GM18499 (cell line): ENCODE results near the gene IFIT1B.
A peak's percentile ranks its signal among the peaks of the same experiment; 100 is the strongest.
"Not testable (repeated sequence)": the region's sequence is repeated elsewhere in the genome, so short reads cannot be mapped to it uniquely, and the experiment has no call there.

Source experiments
- ATAC-seq: cut with Tn5 transposase; IDR thresholded peaks from one replicate; pipeline ENCODE4 v1.9.1; 2021; ENCODE audit warnings: moderate number of reproducible peaks; ENCODE audit not compliant: insufficient read depth, unreplicated experiment

Gene IFIT1B

DNA sequence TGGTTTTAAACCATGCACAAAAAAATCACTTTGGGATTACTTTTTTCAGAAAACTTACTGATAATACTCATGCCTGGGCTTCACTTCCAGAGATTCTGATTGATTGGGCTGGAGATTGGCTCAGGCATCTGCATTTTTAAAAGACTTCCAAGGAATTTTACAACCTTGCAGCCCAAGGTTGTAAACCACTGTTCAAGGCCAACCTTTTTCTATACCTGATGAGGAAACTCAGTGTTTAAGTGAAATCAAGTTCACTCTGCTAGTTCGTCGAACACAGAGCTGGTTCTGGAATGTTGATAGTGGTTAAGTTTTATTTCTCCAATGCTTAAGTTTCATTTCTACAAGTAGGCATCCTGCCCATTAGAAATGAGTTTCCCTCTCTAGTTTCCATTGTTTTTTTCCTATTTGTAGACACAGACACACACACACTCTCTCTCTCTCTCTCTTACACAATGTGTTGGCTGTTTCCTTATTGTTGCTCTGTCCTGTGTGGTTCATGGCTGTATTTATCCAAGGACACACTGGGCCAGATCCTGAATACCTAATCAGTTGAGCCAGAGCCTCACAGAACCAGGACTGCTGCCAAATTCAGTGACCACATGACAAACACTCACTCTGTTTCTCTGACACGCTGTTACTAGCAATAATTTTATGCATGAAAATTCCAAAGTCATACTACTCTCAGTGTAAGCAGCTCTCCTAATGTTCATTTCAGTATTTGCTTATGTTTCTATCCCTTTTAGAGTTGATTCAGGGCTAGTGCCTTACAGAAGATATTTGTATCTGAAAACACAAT is 3.7 kb upstream of the IFIT1B start:
- no peak for ATAC-seq

DNA sequence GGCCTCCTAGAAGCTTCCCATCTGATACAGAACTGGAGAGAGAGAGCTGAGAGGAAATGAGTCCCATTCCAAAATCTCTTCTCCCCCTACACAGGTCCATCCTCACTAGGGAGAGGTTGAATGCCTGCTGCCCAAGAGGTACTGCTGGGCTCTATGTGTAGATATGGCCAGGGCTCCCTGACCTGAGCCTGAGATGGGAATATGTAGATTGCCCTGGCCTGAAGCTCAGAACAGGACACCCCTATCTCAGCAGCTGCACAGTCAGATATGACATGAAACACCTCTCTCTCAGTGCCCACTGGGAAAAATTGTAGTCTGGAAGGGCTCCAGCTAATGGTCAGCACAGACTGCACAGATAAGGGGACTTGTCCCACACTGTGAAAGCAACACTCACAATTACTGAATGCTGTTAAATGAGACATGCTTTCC is 3.1 kb upstream of the IFIT1B start:
- ATAC-seq = no peak

DNA sequence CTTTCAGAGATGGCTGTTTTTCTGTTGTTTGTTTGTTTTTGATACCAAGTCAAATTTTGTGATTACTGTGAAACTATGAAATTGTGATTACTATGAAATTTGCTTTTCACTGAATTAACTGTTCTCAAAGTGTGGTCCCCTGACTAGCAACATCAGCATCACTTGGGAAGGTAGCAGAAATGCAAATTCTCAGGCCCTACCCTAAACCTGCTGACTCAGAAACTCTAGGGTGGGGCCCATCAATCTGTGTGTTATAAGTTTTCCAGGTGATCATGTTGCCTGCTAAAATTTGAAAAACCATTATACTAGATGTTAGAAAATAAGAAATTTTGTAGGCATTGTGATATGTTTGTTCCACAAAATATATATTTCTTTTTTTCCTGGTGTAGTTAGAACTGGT is 1.2 kb downstream of the IFIT1B start:
- ATAC-seq = no peak

DNA sequence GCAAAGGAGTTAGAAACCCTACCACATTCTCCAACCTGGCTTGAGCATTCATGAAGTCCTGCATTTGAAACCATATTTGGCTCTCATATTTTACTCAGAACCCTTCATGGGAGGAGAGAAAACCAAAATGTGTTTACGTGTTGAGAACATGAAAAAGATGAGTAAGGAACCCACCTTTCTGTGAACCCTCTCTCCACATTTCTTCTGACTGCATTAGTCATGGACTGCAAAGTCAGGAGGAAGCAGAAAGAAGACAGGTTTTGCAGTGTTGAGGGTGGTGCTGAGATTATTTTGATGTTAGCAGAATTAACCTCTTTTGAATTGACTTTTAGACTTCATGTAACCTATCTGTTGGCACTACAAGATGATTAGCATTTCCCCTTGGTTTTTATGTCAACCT is 4.9 kb downstream of the IFIT1B start:
- no peak for ATAC-seq

DNA sequence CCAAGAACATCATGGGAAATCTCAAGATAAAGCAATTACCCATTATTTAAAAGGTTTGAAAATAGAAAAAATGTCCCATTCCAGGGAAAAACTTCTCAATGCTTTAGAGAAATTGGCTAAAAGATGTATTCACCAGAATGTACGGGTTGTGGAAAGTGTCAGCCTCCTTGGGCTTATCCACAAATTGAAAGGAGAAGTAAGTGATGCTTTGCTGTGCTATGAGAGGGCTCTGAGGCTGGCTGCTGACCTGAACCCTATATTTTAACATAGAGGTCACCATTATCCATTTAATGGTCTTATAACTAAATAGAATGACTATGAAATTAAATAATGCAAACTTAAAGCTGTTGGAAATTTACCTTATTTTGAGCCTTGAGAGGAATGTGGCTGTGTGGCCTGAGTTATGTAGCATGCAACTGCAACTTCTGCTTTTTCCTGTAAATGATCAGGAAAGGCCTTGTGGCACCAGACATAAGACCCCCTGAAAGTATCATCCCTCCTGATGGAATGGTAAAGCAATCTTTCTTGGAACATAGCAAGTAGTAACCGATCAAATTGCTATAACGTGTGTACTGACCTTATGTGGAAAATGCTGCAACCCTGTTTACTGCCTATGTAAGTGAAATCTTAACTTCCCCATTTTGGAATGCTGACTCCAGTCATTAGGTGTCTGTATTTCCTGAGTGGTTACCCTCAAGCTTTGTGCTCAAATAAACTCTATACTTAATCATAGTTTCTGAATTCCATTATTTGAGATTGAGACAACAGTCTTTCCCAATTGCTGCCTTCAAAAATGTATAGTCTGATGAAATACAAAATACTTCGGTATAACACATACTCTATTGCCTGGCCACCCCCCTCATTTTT is 6.9 kb downstream of the IFIT1B start:
- no peak for ATAC-seq

DNA sequence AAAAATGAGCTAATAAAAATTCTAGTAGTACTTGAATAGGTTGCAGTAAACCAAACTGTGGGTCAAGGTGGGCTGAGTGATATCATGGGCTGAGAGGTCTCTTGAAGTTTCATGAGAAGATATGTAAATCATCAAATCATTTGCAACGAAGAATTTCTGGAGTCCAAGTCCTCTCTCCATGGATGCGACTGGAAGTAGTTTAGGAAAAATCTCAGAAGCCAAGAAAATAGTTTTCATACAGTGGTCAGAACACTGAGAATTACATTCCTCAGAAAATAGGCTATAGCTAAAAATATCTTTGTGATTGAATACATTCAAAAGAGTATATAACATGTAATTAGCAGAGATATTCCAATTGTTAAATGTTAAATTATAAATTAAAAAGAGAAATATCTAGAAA is 10.9 kb downstream of the IFIT1B start:
- no peak for ATAC-seq

DNA sequence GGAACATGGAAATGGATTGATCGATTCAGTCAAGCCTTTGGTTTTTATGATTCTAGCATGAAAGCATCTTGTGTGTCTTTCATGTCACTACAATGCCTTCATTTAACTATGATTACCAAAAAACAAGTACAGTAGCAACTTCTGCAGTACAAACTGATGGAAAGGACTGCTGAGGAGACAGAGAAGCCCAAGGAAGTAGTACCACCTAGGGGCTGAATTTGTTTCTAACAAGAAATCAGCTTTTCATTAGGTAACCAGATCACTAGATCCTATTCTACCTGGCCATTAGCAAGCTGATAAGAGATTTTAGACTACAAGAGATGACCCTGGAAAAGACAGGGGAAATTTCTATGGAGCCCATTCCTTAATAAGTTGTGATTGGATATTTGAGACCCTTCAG is 11.4 kb downstream of the IFIT1B start:
- ATAC-seq = no peak

DNA sequence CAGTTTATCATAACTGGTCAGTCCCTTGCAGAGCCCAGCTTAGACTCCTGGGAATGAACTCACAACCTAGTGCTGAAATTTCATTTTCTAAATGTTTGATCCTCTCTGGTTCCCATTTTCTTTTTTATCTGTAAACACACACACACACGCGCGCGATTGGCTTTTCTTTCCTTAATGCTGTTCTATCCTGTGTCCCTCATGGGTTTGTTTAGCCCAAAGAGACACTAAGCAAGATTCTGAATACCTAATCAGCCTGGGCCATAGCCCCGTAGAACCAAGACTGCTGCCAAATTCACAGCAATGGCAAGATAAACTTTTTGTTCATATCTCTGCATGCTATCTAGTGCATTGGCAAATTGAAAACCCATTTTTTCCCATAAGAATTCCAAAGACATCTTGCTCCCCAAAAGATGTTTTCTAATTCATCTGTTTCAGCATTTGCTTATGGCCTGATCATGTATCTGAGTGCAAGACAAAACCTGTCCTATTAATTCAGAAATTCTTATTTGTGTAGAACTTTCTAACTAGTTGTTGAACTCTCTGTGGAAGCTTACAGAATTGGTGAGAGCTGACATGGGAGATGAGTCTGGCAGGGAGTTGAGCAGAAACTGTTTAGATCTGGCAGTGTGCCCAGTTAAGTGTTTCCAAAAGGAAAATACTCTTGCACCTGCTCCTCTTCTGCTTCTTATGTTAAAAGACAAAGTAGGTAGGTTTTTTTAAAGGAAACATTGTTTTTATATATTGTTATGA is 12.8 kb downstream of the IFIT1B start:
- no peak for ATAC-seq

DNA sequence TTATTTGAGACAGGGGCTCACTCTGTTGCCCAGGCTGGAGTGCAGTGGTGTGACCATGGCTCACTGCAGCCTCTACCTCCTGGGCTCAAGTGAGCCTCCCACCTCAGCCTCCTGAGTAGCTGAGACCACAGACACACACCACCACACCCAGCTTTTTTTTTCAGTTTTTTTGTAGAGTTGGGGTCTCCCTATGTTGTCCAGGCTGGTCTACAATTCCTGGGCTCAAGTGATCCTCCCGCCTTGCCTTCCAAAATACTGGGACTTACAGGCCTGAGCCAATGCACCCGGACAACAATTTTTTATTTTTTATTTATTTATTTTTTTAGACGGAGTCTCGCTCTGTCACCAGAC is 13.3 kb downstream of the IFIT1B start:
- ATAC-seq = not testable (repeated sequence)

DNA sequence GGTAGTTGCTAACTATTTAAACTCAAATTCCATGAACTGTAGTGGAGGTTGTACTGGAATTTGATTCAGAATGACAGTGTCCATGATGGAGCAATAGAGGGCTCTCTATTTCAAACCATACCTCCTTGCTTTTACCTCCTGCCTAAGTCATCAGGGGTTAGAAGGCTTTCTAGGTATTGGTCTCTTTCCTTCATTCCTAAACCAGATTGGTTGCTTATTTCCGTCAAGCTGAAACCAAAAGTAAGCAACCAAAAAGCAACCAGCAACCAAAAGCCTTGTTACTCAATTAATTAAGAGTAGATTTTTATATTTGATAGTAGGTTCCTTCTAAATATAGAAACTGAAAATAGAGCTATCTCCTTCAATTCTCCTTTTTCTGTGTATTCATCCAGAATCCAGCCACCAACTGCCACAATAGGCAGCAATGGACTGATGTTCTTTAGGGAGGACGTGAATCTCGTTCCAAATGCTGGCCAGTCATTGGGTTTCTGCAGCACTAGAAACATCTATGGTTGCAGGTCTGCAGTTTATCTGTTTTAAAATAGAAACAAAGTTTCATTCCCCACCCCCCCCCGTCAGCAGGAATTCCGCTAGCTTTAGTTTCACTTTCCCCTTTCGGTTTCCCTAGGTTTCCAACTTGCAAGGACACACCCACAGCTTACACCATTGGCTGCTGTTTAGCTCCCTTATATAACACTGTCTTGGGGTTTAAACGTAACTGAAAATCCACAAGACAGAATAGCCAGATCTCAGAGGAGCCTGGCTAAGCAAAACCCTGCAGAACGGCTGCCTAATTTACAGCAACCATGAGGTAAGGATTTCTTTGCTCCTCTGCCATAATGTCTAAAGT is 14.3 kb downstream of the IFIT1B start, which contains the start of gene IFIT1:
Gene IFIT1 (plus strand): TSS at position 717 of the 850 bp plus-strand sequence. CDS start 90 bp downstream, at position 807.
- ATAC-seq = peak; percentile 52

DNA sequence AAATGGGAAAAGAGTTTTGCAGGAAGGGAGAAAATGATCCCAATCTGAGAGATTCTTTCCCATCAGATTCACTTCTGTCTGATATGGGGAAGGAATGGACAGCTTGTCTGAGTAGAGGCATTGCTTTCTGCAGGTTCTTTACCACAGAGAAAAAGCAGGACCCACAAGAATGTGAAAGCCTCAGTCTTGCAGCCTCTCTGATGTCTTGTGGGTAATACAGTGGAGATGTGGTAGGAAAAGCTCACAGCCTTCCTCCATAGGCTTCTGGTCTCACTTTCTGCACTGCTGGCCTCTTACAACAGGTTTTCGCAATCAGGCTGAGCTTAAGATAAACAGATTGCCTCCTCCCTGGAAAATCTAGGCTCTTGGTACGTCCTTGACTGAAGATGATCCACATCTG is 15.1 kb downstream of the IFIT1B start:
- ATAC-seq = no peak

DNA sequence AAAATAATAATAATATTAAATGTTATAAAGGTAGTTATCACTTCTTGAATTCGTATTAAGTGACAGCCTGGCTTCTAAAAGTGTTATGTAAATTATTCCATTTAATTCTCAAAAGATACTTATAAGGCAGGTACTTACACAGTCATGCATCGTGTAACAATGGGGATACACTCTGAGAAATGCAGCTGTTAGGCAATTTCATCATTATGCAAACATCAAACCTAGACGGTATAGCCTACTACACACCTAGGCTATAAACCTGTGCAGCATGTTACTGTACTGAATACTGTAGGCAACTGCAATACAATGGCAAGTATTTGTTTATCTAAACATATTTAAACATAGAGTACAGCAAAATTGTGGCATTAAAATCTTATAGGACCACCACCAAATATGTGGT is 16.0 kb downstream of the IFIT1B start:
- ATAC-seq = no peak

DNA sequence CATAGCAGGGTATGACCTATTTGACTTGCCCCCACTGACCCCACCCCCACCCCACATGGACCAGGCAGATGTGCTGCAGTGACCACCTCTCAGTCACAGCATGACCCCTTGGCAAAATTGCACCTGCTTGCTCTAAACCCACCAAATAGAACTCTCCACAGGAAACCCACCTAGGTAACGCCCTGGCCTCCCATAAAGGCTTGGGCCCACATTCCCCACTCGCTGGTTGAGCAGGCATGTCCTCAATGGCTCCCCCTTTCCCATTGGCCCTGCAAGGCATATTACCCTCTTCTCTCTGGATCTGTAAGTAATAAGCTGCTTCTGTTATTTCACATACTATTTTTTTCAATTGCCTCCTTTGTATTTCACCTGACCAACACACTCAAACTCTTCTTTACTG is 17.3 kb downstream of the IFIT1B start:
- ATAC-seq = no peak

DNA sequence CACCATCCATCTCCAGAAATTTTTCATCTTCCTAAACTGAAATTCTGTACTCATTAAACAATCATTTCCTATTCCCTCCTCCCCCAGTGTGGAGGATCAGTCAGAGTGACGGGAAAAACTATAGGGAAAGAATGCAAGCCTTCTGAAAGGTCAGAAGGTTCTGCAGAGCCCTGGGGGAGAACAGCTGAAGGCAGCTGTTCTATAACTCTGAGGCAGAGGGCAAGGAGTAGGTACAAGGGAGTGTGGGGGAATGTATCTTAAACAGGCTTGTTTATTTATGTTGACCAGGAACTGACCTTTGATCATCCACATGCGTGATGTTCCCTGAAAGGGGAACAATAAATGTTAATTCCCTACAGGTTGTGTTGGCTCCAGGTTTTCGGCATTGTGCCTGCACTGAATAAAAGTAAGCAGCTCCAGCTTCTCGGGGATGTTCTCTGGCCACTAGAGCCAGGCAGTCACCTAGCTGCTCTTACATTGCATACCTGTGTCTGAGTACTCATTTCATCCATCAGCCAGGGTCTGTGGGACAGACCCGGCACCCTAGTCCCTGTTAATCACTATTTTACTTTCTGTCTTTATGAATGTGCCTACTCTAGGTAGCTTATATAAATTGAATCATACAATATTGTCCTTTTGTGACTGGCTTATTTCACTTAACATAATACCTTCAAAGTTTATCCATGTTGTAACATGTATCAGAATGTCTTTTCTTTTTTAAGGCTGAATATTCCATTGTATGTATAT is 20.3 kb downstream of the IFIT1B start:
- no peak for ATAC-seq

DNA sequence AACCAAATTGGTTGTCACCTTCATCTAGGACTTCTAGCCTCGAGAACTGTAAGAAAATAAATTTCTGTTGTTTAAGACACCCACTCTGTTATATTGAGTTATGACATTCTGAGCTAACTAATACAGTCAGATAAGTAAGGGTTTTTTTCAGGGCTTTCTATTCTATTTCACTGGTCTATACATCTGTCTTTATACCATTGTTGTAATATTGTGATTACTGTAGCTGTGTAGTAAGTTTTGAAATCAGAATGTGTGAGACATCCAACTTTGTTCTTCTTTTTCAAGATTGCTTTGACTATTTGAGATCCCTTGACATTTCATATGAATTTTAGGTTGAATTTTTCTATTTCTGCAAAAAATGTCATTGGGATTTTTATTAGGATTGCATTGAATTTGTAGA is 22.1 kb downstream of the IFIT1B start:
- no peak for ATAC-seq

DNA sequence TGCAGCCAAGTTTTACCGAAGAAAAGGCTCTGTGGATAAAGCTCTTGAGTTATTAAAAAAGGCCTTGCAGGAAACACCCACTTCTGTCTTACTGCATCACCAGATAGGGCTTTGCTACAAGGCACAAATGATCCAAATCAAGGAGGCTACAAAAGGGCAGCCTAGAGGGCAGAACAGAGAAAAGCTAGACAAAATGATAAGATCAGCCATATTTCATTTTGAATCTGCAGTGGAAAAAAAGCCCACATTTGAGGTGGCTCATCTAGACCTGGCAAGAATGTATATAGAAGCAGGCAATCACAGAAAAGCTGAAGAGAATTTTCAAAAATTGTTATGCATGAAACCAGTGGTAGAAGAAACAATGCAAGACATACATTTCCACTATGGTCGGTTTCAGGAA is 25.2 kb downstream of the IFIT1B start:
- ATAC-seq = no peak

DNA sequence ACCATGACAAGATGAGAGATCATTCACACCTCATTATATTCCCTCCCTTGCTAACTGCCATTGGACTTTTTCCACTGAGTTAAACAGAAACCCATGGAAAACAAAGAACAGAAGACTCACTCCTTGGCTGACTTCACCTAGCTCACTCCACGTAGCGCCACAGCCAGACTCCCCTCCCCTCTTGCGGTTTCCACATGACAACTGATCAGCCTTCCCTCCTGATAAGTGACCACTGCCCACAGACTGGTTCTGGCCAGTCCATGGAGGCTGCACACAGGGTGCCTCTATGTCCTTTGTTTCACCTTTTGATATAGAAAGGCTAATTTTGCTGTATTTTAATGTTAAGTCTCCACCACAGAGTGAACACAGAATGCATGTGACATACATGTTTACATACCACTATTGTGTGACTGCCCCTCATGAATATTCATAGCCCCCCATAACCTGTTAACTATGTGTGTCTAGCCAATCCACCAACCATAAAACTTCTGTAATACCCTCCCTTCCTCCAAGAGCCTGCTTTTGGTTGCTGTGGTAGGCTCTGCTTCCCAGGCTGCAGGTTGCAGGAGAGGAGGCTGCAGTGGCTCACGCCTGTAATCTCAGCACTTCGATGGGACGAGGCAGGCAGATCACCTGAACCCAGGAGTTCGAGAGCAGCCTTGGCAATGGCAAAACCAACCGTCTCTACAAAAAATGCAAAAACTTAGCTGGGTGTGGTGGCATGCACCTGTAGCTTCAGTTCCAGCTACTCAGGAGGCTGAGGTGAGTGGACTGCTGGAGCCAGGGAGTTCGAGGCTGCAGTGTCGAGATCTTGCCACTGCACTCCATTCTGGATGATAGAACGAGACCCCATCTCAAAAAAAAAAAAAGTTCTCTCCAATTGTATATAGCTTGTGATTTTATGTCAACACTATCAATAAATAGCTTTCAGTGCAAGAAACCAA is 26.5 kb downstream of the IFIT1B start:
- no peak for ATAC-seq

DNA sequence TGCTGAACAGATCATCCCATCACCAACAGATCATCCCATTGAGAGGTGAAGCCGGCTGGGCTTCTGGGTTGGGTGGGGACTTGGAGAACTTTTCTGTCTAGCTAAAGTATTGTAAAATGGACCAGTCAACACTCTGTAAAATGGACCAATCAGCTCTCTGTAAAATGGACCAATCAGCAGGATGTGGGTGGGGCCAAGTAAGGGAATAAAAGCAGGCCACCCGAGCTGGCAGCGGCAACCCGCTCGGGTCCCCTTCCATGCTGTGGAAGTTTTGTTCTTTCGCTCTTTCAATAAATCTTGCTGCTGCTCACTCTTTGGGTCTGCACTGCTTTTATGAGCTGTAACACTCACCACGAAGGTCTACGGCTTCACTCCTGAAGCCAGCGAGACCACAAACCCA is 28.3 kb downstream of the IFIT1B start:
- ATAC-seq = not testable (repeated sequence)
